HepG2 (cell line): ENCODE measurements around the gene TNFSF12. TPM values are rescaled to one million over a fixed set of nuclear protein-coding genes. Genes with fewer than 3 reads are reported as not detected.

ENCODE experiments used
- CHD2 ChIP-seq: IDR thresholded peaks from 2 replicates; pipeline ENCODE4 v1.6.1; 2011; ENCODE audit warnings: low read depth, low read length, improper control_type of control experiment
- CREM ChIP-seq, 2 experiments: sonication (generic) in 1 of 2; formaldehyde crosslinking in 1 of 2; IDR thresholded peaks; 2 replicates each; pipeline versions ENCODE4 v1.4.0 to v1.6.1; 2016 to 2020; ENCODE audit warnings: antibody characterized with exemption in 1 of 2, mild to moderate bottlenecking in 1 of 2, missing genetic modification reagents in 1 of 2
- FOXK2 ChIP-seq: fragments of 450-650 bp; IDR thresholded peaks from 2 replicates; pipeline ENCODE4 v1.6.1; 2016
- FOXP1 ChIP-seq, 2 experiments: fragments of 450-650 bp in 1 of 2; IDR thresholded peaks; 2 replicates each; pipeline ENCODE4 v1.6.1; 2017 to 2018; ENCODE audit warnings: antibody characterized with exemption in 1 of 2
- GLI4 ChIP-seq: sonication (generic); formaldehyde crosslinking; IDR thresholded peaks from 2 replicates; pipeline ENCODE4 v1.5.1; 2020; ENCODE audit warnings: missing genetic modification reagents, mild to moderate bottlenecking, moderate library complexity, borderline replicate concordance
- IRF2 ChIP-seq: IDR thresholded peaks from 2 replicates; pipeline ENCODE4 v1.6.1; 2018; ENCODE audit warnings: missing genetic modification reagents, missing compliant biosample characterization
- KLF9 ChIP-seq: IDR thresholded peaks from 2 replicates; pipeline ENCODE4 v1.6.1; 2016; ENCODE audit warnings: low read depth
- KMT2B ChIP-seq: IDR thresholded peaks from 2 replicates; pipeline ENCODE4 v1.6.1; 2016; ENCODE audit warnings: missing genetic modification reagents, missing compliant biosample characterization
- MBD4 ChIP-seq: IDR thresholded peaks from 2 replicates; pipeline ENCODE4 v1.6.1; 2012; ENCODE audit warnings: low read length, inconsistent platforms, borderline replicate concordance
- MED8 ChIP-seq: sonication (generic); formaldehyde crosslinking; IDR thresholded peaks from 2 replicates; pipeline ENCODE4 v1.8.1; 2023; ENCODE audit warnings: mild to moderate bottlenecking, missing genetic modification reagents; ENCODE audit not compliant: insufficient replicate concordance
- NFKBIZ ChIP-seq: IDR thresholded peaks from 2 replicates; pipeline ENCODE4 v1.6.1; 2018; ENCODE audit warnings: missing genetic modification reagents, missing compliant biosample characterization
- NR2F6 ChIP-seq, 2 experiments: IDR thresholded peaks; 2 replicates each; pipeline ENCODE4 v1.6.1; 2016; ENCODE audit warnings: antibody characterized with exemption in 1 of 2, mild to moderate bottlenecking in 1 of 2
- PCBP2 ChIP-seq: fragments of 200-400 bp; formaldehyde crosslinking; optimal IDR thresholded peaks from 2 replicates; pipeline ENCODE3; 2018; ENCODE audit warnings: low read length, low read depth; ENCODE audit not compliant: poor library complexity, severe bottlenecking
- SATB2 ChIP-seq: sonication (generic); formaldehyde crosslinking; IDR thresholded peaks from 2 replicates; pipeline ENCODE4 v1.5.0; 2020; ENCODE audit warnings: missing genetic modification reagents
- SKI ChIP-seq: fragments of 450-650 bp; IDR thresholded peaks from one replicate; pipeline ENCODE4 v1.6.1; 2018; ENCODE audit warnings: mild to moderate bottlenecking; ENCODE audit not compliant: partially characterized antibody
- SRY ChIP-seq: sonication (generic); formaldehyde crosslinking; IDR thresholded peaks from 2 replicates; pipeline ENCODE4 v1.8.0; 2022; ENCODE audit warnings: mild to moderate bottlenecking, missing genetic modification reagents
- YEATS2 ChIP-seq: sonication (generic); formaldehyde crosslinking; IDR thresholded peaks from 2 replicates; pipeline ENCODE4 v1.4.0; 2020; ENCODE audit warnings: missing genetic modification reagents, borderline replicate concordance
- ZMYM2 ChIP-seq: sonication (generic); formaldehyde crosslinking; IDR thresholded peaks from 2 replicates; pipeline ENCODE4 v1.8.0; 2022; ENCODE audit warnings: mild to moderate bottlenecking, missing genetic modification reagents
- ZMYM3 ChIP-seq: sonication (generic); formaldehyde crosslinking; IDR thresholded peaks from 2 replicates; pipeline ENCODE4 v1.5.1; 2020; ENCODE audit warnings: mild to moderate bottlenecking, missing genetic modification reagents
- ZNF101 ChIP-seq: sonication (generic); formaldehyde crosslinking; IDR thresholded peaks from 2 replicates; pipeline ENCODE4 v1.4.0; 2020; ENCODE audit warnings: mild to moderate bottlenecking, low read depth, missing genetic modification reagents, borderline replicate concordance
- ZNF224 ChIP-seq: sonication (generic); formaldehyde crosslinking; IDR thresholded peaks from 2 replicates; pipeline ENCODE4 v1.5.0; 2020; ENCODE audit warnings: mild to moderate bottlenecking, missing genetic modification reagents
- ZNF263 ChIP-seq: sonication (generic); formaldehyde crosslinking; IDR thresholded peaks from 2 replicates; pipeline ENCODE4 v1.4.0; 2020; ENCODE audit warnings: missing genetic modification reagents
- ZNF484 ChIP-seq: sonication (generic); formaldehyde crosslinking; IDR thresholded peaks from 2 replicates; pipeline ENCODE4 v1.5.1; 2020; ENCODE audit warnings: mild to moderate bottlenecking, low read depth, missing genetic modification reagents, borderline replicate concordance
- ZNF619 ChIP-seq: sonication (generic); formaldehyde crosslinking; IDR thresholded peaks from 2 replicates; pipeline ENCODE4 v1.4.0; 2020; ENCODE audit warnings: mild to moderate bottlenecking, missing genetic modification reagents
- polyA plus RNA-seq, 8 experiments: library from polyadenylated mRNA; depleted of rRNA in 3 of 8; stranded (reverse) in 7 of 8; unstranded in 1 of 8; fragments of >200 nt; fragmentation: Illumina TruSeq in 4 of 8; extraction: Trizol in 4 of 8; gene quantifications; 2 replicates each; pipeline versions ENCODE4 v1.2.1 to v1.2.3, GENCODE V29; 2011 to 2016; ENCODE audit warnings: low read depth in 4 of 8, missing spikeins in 1 of 8, mixed read lengths in 1 of 8; ENCODE audit not compliant: insufficient read depth in 1 of 8
- total RNA-seq, 5 experiments: library from RNA; depleted of rRNA; stranded (reverse); fragments of >200 nt; fragmentation: Illumina TruSeq; extraction: Trizol; gene quantifications; 2 replicates each; pipeline ENCODE4 v1.2.3, GENCODE V29; 2016; ENCODE audit warnings: low read depth in 1 of 5
- TF ChIP-seq, protein P1 (sequence below), 2 experiments: sonication (generic) in 1 of 2; formaldehyde crosslinking in 1 of 2; IDR thresholded peaks; 2 replicates each; pipeline versions ENCODE4 v1.4.0 to v1.6.1; 2018 to 2020; ENCODE audit warnings: missing genetic modification reagents in 2 of 2, borderline replicate concordance in 1 of 2, low read depth in 1 of 2, mild to moderate bottlenecking in 1 of 2, missing biosample characterization in 1 of 2
- TF ChIP-seq, protein P2 (sequence below): sonication (generic); formaldehyde crosslinking; IDR thresholded peaks from 2 replicates; pipeline ENCODE4 v1.4.0; 2020; ENCODE audit warnings: mild to moderate bottlenecking, low read depth, missing genetic modification reagents
- TF ChIP-seq, protein P3 (sequence below): sonication (generic); formaldehyde crosslinking; IDR thresholded peaks from 2 replicates; pipeline ENCODE4 v1.8.1; 2023; ENCODE audit warnings: mild to moderate bottlenecking, missing genetic modification reagents, borderline replicate concordance
- TF ChIP-seq, protein P4 (sequence below): IDR thresholded peaks from 2 replicates; pipeline ENCODE4 v1.6.1; 2012; ENCODE audit warnings: inconsistent platforms

TNFSF12 gene
- total and polyA plus RNA-seq, 2 of the 13 experiments (the other 11 are each of a cell fraction or from before 2014, with no cell fraction given) = 0.93 to 7.2 TPM

DNA sequence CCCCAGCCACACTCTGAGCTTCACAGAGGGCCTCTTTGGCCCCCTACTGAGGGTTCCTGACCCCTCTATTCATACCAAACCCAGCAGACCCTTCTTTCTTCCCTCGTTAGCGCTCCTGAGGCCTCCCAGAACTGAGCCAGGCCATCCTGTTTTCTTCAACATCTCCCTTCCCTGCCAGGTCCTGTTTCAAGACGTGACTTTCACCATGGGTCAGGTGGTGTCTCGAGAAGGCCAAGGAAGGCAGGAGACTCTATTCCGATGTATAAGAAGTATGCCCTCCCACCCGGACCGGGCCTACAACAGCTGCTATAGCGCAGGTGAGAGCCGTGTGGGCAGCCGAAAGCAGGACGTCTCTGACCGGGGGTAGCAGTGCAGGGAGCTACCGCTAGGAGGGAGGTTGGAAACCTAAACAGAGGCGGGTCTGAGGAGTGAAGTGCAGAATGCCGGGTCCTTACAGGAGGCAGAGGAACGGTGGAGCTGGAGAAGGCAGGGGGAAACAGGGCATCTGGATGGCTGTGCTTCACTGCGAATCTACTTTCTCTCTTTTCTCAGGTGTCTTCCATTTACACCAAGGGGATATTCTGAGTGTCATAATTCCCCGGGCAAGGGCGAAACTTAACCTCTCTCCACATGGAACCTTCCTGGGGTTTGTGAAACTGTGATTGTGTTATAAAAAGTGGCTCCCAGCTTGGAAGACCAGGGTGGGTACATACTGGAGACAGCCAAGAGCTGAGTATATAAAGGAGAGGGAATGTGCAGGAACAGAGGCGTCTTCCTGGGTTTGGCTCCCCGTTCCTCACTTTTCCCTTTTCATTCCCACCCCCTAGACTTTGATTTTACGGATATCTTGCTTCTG lies 11.5 kb downstream of the TNFSF12 start (continued):
- no peak for TF ChIP-seq MBD4
- TF ChIP-seq ZNF484 = no peak
- no peak for TF ChIP-seq IRF2 (CRISPR knock-in tag)
- TF ChIP-seq, protein P1, sequence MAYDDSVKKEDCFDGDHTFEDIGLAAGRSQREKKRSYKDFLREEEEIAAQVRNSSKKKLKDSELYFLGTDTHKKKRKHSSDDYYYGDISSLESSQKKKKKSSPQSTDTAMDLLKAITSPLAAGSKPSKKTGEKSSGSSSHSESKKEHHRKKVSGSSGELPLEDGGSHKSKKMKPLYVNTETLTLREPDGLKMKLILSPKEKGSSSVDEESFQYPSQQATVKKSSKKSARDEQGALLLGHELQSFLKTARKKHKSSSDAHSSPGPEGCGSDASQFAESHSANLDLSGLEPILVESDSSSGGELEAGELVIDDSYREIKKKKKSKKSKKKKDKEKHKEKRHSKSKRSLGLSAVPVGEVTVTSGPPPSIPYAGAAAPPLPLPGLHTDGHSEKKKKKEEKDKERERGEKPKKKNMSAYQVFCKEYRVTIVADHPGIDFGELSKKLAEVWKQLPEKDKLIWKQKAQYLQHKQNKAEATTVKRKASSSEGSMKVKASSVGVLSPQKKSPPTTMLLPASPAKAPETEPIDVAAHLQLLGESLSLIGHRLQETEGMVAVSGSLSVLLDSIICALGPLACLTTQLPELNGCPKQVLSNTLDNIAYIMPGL (CRISPR knock-in tag; IDR thresholded peaks at IDR 0.05; ENCODE audit: borderline replicate concordance in 1 of 2, low read depth in 1 of 2) = peak in 1 of 2 experiments; percentile 70; a peak in 2 of 4 replicates
- TF ChIP-seq SRY (CRISPR knock-in tag) = no peak
- no peak for TF ChIP-seq SKI
- TF ChIP-seq KMT2B (CRISPR knock-in tag) = peak; percentile 17; the same call in 1 of the 2 replicates
- TF ChIP-seq ZNF263 (CRISPR knock-in tag) = no peak
- TF ChIP-seq KLF9 (CRISPR knock-in tag) = no peak
- TF ChIP-seq CHD2 = no peak
- TF ChIP-seq YEATS2 (CRISPR knock-in tag) = no peak
- no peak for TF ChIP-seq ZNF101 (CRISPR knock-in tag)
- no peak for TF ChIP-seq ZNF619 (CRISPR knock-in tag)
- 0 out of 2 replicates have a peak, but pooled peaks have one; percentile 20 for TF ChIP-seq ZMYM3 (CRISPR knock-in tag)
- TF ChIP-seq PCBP2 = no peak
- no peak for TF ChIP-seq ZNF224 (CRISPR knock-in tag)
- no peak for TF ChIP-seq FOXK2
- no peak for TF ChIP-seq NR2F6 (IDR thresholded peaks at IDR 0.05)
- TF ChIP-seq NR2F6 (CRISPR knock-in tag; IDR thresholded peaks at IDR 0.05) = no peak
- TF ChIP-seq, protein P2, sequence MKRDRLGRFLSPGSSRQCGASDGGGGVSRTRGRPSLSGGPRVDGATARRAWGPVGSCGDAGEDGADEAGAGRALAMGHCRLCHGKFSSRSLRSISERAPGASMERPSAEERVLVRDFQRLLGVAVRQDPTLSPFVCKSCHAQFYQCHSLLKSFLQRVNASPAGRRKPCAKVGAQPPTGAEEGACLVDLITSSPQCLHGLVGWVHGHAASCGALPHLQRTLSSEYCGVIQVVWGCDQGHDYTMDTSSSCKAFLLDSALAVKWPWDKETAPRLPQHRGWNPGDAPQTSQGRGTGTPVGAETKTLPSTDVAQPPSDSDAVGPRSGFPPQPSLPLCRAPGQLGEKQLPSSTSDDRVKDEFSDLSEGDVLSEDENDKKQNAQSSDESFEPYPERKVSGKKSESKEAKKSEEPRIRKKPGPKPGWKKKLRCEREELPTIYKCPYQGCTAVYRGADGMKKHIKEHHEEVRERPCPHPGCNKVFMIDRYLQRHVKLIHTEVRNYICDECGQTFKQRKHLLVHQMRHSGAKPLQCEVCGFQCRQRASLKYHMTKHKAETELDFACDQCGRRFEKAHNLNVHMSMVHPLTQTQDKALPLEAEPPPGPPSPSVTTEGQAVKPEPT (CRISPR knock-in tag) = no peak
- TF ChIP-seq CREM (IDR thresholded peaks at IDR 0.05) = no peak
- TF ChIP-seq CREM (CRISPR knock-in tag; IDR thresholded peaks at IDR 0.05) = no peak
- TF ChIP-seq, protein P3, sequence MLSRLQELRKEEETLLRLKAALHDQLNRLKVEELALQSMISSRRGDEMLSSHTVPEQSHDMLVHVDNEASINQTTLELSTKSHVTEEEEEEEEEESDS (CRISPR knock-in tag) = no peak
- TF ChIP-seq NFKBIZ (CRISPR knock-in tag) = no peak
- no peak for TF ChIP-seq ZMYM2 (CRISPR knock-in tag)
- no peak for TF ChIP-seq SATB2 (CRISPR knock-in tag)
- TF ChIP-seq, protein P4, sequence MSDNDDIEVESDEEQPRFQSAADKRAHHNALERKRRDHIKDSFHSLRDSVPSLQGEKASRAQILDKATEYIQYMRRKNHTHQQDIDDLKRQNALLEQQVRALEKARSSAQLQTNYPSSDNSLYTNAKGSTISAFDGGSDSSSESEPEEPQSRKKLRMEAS = no peak
- no peak for TF ChIP-seq FOXP1 (IDR thresholded peaks at IDR 0.05)
- no peak for TF ChIP-seq FOXP1 (CRISPR knock-in tag; IDR thresholded peaks at IDR 0.05)
- TF ChIP-seq GLI4 (CRISPR knock-in tag) = no peak
- no peak for TF ChIP-seq MED8 (CRISPR knock-in tag)
